CD4-positive, alpha-beta T cell (primary cell): ENCODE results near the gene CHKA. TPM values are rescaled to one million over a fixed set of nuclear protein-coding genes. Genes with fewer than 3 reads are reported as not detected.

Experiments used
- ATAC-seq: fragments of 200-7000 bp; cut with Tn5 transposase; one replicate; pipeline ENCODE4 v1.10.0; 2022; ENCODE audit warnings: mild to moderate bottlenecking; ENCODE audit not compliant: poor library complexity
- CTCF ChIA-PET: fragments of 350-600 bp; sonication (Branson Sonifier 250); formaldehyde crosslinking; loops from one replicate; lab custom pipeline; 2021; ENCODE audit warnings: antibody characterized with exemption, inconsistent platforms; lab: Charles Lee
- POLR2A ChIA-PET: fragments of 350-600 bp; sonication (Branson Sonifier 250); formaldehyde crosslinking; loops from one replicate; lab custom pipeline; 2021; ENCODE audit warnings: antibody characterized with exemption, inconsistent platforms; lab: Charles Lee
- DNase-seq, 14 experiments: peaks; one replicate each; pipeline ENCODE4 v3.0.0-alpha.2; 2013 to 2020; ENCODE audit warnings: mixed read lengths in 2 of 14
- H3K27ac ChIP-seq, 2 donors: one replicate each; pipeline versions ENCODE4 v1.5.1 to v1.7.0; 2013; ENCODE audit warnings: low read length in 2 of 2, low read depth in 1 of 2, mild to moderate bottlenecking in 1 of 2
- H3K27me3 ChIP-seq, 2 experiments: 1 replicate in 1 of 2; 2 replicates in 1 of 2; pipeline versions ENCODE4 v1.6.1 to v1.7.0; 2013; ENCODE audit warnings: low read length in 2 of 2, control low read depth in 1 of 2, mild to moderate bottlenecking in 1 of 2, moderate library complexity in 1 of 2; ENCODE audit not compliant: insufficient read depth in 2 of 2, control insufficient read depth in 1 of 2
- H3K36me3 ChIP-seq: one replicate; pipeline ENCODE4 v1.6.1; 2013; ENCODE audit warnings: low read length, control low read depth; ENCODE audit not compliant: insufficient read depth
- H3K4me1 ChIP-seq: one replicate; pipeline ENCODE4 v1.6.1; 2013; ENCODE audit warnings: low read length, control low read depth; ENCODE audit not compliant: insufficient read depth
- H3K4me3 ChIP-seq: one replicate; pipeline ENCODE4 v1.5.1; 2013; ENCODE audit warnings: mild to moderate bottlenecking, low read length, moderate library complexity
- H3K9me3 ChIP-seq, 2 experiments: 1 replicate in 1 of 2; 2 replicates in 1 of 2; pipeline versions ENCODE4 v1.6.1 to v1.7.0; 2013; ENCODE audit warnings: low read length in 2 of 2, mild to moderate bottlenecking in 2 of 2, control low read depth in 1 of 2, moderate library complexity in 1 of 2; ENCODE audit not compliant: control insufficient read depth in 1 of 2, insufficient read depth in 1 of 2
- H3K27ac Mint-ChIP-seq: one replicate; pipeline ENCODE4 v1.8.0; 2020; ENCODE audit warnings: mixed read lengths
- H3K27me3 Mint-ChIP-seq: one replicate; pipeline ENCODE4 v1.8.0; 2021; ENCODE audit warnings: mixed read lengths
- H3K36me3 Mint-ChIP-seq: one replicate; pipeline ENCODE4 v1.8.0; 2021; ENCODE audit warnings: low read depth, mixed read lengths
- H3K4me1 Mint-ChIP-seq: one replicate; pipeline ENCODE4 v1.8.0; 2021; ENCODE audit warnings: low read depth, mixed read lengths
- H3K4me3 Mint-ChIP-seq: one replicate; pipeline ENCODE4 v1.8.0; 2020; ENCODE audit warnings: mild to moderate bottlenecking, mixed read lengths
- H3K9me3 Mint-ChIP-seq: one replicate; pipeline ENCODE4 v1.8.0; 2020; ENCODE audit warnings: mixed read lengths
- intact Hi-C, 2 experiments: fragments of 100-400 bp; cut with DNase I in 1 of 2; cut with micrococcal nuclease in 1 of 2; formaldehyde crosslinking; loops; one replicate each; pipeline versions ENCODE4 v1.15.1 to v1.9.0; 2023 to 2025; cut with DNase I, micrococcal nuclease
- total RNA-seq, 174 experiments: library from RNA in 2 of 174; stranded (reverse) in 2 of 174; gene quantifications; one replicate each; pipeline ENCODE4 v1.2.3 and lab custom pipeline; 2021 to 2026
- TF ChIP-seq, protein P1 (sequence below): fragments of 200-600 bp; IDR thresholded peaks from one replicate; pipeline ENCODE4 v1.8.0; 2022; ENCODE audit warnings: antibody characterized with exemption, mild to moderate bottlenecking

CHKA gene
- total RNA-seq, 2 experiments from 2014 or later, result 30.1 to 31.4 TPM

DNA sequence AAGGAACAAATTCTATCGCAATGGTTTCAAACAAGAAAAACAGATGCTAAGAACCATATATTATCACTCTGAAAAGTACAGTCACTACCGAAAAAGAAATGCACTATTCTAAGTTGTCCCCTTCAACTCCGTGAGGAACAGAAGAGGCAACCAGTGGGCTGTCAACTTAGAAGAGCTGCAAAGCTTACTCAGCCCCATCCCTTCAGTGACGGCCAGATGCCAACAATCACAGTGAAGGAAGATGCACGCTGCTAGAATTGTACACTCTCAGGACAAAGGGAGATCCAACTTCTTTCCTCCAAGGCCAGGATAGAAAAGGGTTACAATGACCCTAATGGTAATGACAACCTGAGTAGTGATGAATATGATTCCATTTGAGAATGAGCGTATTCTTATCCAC is 38.5 kb upstream of the CHKA start:
- Histone ChIP-seq H3K4me3 (no peak overlapping the region), H3K4me1 (no peaks in the 10 kb centered on the region), H3K36me3 (peaks cover 26% of the 10 kb centered on the region), H3K27ac (no peak overlapping the region), H3K9me3 (no peaks in the 10 kb centered on the region), H3K27me3 (no peaks in the 10 kb centered on the region)
- Mint-ChIP-seq H3K27me3 (no peaks in the 10 kb centered on the region), H3K27ac (no peak overlapping the region), H3K36me3 (peaks cover 68% of the 10 kb centered on the region), H3K4me1 (no peaks in the 10 kb centered on the region), H3K4me3 (no peak overlapping the region), H3K9me3 (no peaks in the 10 kb centered on the region)
- ATAC-seq (no peak), DNase-seq (no peak)
- POLR2A ChIA-PET, result no interaction called here
- CTCF ChIA-PET, result no interaction called here
- TF ChIP-seq, protein P1, sequence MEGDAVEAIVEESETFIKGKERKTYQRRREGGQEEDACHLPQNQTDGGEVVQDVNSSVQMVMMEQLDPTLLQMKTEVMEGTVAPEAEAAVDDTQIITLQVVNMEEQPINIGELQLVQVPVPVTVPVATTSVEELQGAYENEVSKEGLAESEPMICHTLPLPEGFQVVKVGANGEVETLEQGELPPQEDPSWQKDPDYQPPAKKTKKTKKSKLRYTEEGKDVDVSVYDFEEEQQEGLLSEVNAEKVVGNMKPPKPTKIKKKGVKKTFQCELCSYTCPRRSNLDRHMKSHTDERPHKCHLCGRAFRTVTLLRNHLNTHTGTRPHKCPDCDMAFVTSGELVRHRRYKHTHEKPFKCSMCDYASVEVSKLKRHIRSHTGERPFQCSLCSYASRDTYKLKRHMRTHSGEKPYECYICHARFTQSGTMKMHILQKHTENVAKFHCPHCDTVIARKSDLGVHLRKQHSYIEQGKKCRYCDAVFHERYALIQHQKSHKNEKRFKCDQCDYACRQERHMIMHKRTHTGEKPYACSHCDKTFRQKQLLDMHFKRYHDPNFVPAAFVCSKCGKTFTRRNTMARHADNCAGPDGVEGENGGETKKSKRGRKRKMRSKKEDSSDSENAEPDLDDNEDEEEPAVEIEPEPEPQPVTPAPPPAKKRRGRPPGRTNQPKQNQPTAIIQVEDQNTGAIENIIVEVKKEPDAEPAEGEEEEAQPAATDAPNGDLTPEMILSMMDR, result no peak
- intact Hi-C loops, result no loop called here

DNA sequence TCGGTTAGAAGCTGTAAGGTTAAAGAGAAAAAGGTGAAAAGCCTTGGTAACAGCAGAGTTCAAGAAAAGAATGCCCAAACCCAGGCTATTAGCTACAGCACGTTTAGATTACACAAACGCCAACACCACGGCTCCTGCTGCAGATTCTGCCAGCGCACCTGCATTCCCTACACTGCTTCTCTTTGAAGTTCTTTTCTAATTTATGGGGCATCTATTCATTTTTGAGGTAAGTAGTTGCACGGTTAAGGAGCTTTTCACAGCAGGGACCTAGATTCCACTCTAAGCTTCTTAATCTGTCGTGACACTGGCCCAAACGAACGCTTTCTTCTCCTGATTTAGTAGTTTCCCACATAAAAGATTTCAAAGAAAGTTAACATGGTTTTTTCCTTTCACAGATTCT is 38.0 kb upstream of the CHKA start:
- Histone ChIP-seq H3K4me1 (no peaks in the 10 kb centered on the region), H3K36me3 (peaks cover 22% of the 10 kb centered on the region), H3K27ac (no peak overlapping the region), H3K9me3 (no peaks in the 10 kb centered on the region), H3K27me3 (no peaks in the 10 kb centered on the region), H3K4me3 (no peak overlapping the region)
- POLR2A ChIA-PET, result no interaction called here
- Mint-ChIP-seq H3K36me3 (peaks cover 63% of the 10 kb centered on the region), H3K4me1 (no peaks in the 10 kb centered on the region), H3K27me3 (no peaks in the 10 kb centered on the region), H3K27ac (no peak overlapping the region), H3K4me3 (no peak overlapping the region), H3K9me3 (no peaks in the 10 kb centered on the region)
- TF ChIP-seq, protein P1, result no peak
- DNase-seq (no peak), ATAC-seq (no peak)
- intact Hi-C loops, result no loop called here
- CTCF ChIA-PET, result no interaction called here

DNA sequence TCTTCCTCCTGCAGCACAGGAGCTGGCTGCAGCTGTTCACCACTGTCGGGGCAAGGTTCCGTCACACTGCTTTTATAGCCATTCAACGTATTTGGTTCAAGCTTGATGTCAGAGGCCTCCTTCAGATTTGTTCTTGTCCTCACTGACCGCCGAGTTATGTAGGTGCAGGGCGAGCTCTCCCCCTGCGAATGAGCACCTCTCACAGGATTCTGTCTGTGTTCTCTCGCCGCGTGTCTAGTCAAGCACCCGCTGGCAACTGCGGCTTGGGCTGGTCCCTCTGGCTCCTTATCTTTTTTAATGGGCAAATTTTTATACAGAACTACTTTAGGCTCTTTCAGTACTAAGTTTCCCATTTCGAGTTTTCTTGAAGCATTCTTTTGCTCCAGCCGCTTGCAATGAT is 37.4 kb upstream of the CHKA start:
- Mint-ChIP-seq H3K27me3 (no peaks in the 10 kb centered on the region), H3K27ac (no peak overlapping the region), H3K36me3 (peaks cover 57% of the 10 kb centered on the region), H3K4me1 (no peaks in the 10 kb centered on the region), H3K4me3 (no peak overlapping the region), H3K9me3 (no peaks in the 10 kb centered on the region)
- intact Hi-C loops, result no loop called here
- Histone ChIP-seq H3K4me1 (no peaks in the 10 kb centered on the region), H3K27me3 (no peaks in the 10 kb centered on the region), H3K9me3 (no peaks in the 10 kb centered on the region), H3K4me3 (no peak overlapping the region), H3K36me3 (peaks cover 16% of the 10 kb centered on the region), H3K27ac (no peak overlapping the region)
- TF ChIP-seq, protein P1, result no peak
- CTCF ChIA-PET, result no interaction called here
- POLR2A ChIA-PET, result interaction anchor here (0.9 kb wide), 1 partner anchor 127 kb away, joined by 3 read pairs; no protein-coding TSS in a partner anchor
- ATAC-seq, result no peak
- DNase-seq, result no peak
